ENCODE data around the gene KCTD10.

- no peak for TF ChIP-seq CTCF (IDR thresholded peaks at IDR 0.05)
- no peak for TF ChIP-seq POLR2A (IDR thresholded peaks at IDR 0.05)
Observed at GRCh38 chr12:109480356-109480755, 3.3 kb upstream of the KCTD10 start.

Data from uterus (tissue), 2 donors.